Activated CD8-positive, alpha-beta T cell treated with anti-CD3 and anti-CD28 coated beads, Interleukin-2, amount 10 ng/mL, durations not matched to agents 7 days and 5 days (primary cell): ENCODE measurements around the gene CNTNAP5. TPM values are rescaled to one million over a fixed set of nuclear protein-coding genes. Genes with fewer than 3 reads are reported as not detected.

ENCODE experiments used
- ATAC-seq: fragments of 150-1000 bp; cut with Tn5 transposase; one replicate; pipeline ENCODE4 v1.10.0; 2021; ENCODE audit warnings: moderate library complexity
- CTCF ChIA-PET: fragments of 350-600 bp; sonication (Branson Sonifier 250); formaldehyde crosslinking; loops from one replicate; lab custom pipeline; 2021; ENCODE audit warnings: antibody characterized with exemption; lab: Charles Lee
- POLR2A ChIA-PET: fragments of 350-600 bp; sonication (Branson Sonifier 250); formaldehyde crosslinking; loops from one replicate; lab custom pipeline; 2021; ENCODE audit warnings: antibody characterized with exemption; lab: Charles Lee
- DNase-seq: peaks from one replicate; pipeline ENCODE4 v3.0.0-alpha.2; 2020
- H3K27ac Mint-ChIP-seq: one replicate; pipeline ENCODE4 v1.8.0; 2021; ENCODE audit warnings: mild to moderate bottlenecking, mixed read lengths
- H3K27me3 Mint-ChIP-seq: one replicate; pipeline ENCODE4 v1.8.0; 2021; ENCODE audit warnings: low read depth, mixed read lengths
- H3K36me3 Mint-ChIP-seq: one replicate; pipeline ENCODE4 v1.8.0; 2021; ENCODE audit warnings: low read depth, mixed read lengths
- H3K4me1 Mint-ChIP-seq: one replicate; pipeline ENCODE4 v1.8.0; 2021; ENCODE audit warnings: low read depth, mixed read lengths
- H3K4me3 Mint-ChIP-seq: one replicate; pipeline ENCODE4 v1.8.0; 2021; ENCODE audit warnings: mild to moderate bottlenecking, mixed read lengths
- H3K9me3 Mint-ChIP-seq: one replicate; pipeline ENCODE4 v1.8.0; 2022; ENCODE audit warnings: mixed read lengths; ENCODE audit not compliant: insufficient read depth
- total RNA-seq, 2 experiments: library from RNA; stranded (reverse); gene quantifications; one replicate each; pipeline ENCODE4 v1.2.3, GENCODE V29; 2021

CNTNAP5 gene
- total RNA-seq, 2 experiments from 2014 or later, result not detected

DNA sequence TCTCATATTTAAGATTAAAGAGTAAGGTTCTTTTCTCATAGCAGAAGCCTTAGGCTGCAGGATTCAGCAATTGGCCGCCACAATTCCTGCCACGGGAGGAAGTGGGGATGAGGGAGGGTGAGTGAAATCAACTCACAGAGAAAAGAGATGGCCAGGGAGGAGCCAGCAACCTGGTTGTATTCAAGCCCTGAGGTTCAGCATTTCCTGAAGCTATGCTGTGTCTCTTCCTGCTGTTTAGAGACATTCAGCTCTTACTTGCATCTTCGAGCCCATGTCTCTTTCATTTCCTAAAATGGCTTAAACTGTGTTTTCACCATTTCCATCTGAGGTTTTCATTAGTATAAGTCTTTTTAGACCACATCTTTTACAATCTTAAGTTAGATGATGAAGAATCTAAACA is 522.6 kb downstream of the CNTNAP5 start:
- Mint-ChIP-seq H3K4me1 (no peaks in the 10 kb centered on the region), H3K9me3 (no peaks in the 10 kb centered on the region), H3K27me3 (no peaks in the 10 kb centered on the region), H3K27ac (no peak overlapping the region), H3K4me3 (no peak overlapping the region), H3K36me3 (no peaks in the 10 kb centered on the region)
- ChIA-PET CTCF (no interaction called here), POLR2A (no interaction called here)
- ATAC-seq (no peak), DNase-seq (no peak)

DNA sequence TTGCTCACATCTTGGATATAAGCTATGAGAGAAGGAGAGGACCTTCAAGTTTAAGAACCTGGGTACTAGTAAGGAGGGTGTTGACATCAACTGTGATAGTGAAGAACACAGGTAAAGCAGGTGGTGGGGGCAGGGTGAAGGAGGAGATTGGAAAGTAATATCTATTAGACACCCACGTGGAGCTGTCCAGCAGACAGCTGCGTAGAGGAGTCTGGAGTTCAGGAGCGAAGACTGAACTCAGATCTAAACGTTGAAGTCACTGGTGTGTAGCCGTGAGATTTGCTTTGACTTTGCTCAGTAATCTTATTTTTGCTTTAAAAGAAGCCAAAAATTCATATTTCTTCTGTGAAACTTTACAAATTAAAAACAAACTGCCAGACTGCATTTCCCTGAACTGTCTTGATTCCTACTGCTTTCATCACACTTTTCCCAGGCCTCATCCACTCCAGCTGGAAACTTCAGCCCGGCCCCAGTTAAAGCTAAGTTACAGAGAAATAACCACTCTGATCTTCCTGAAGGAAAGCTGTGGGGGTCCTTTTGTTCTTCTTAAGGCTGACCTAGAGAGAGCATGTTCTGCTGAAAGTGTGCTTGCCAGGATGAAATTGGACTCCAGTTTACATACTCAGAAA is 533.3 kb downstream of the CNTNAP5 start:
- H3K4me3 Mint-ChIP-seq, result no peak overlapping the region
- ChIA-PET CTCF (no interaction called here), POLR2A (no interaction called here)
- no peaks in the 10 kb centered on the region for H3K27me3 Mint-ChIP-seq
- no peaks in the 10 kb centered on the region for H3K36me3 Mint-ChIP-seq
- H3K4me1 Mint-ChIP-seq, result no peaks in the 10 kb centered on the region
- DNase-seq, result no peak
- H3K27ac Mint-ChIP-seq, result no peak overlapping the region
- H3K9me3 Mint-ChIP-seq, result no peaks in the 10 kb centered on the region
- no peak for ATAC-seq

DNA sequence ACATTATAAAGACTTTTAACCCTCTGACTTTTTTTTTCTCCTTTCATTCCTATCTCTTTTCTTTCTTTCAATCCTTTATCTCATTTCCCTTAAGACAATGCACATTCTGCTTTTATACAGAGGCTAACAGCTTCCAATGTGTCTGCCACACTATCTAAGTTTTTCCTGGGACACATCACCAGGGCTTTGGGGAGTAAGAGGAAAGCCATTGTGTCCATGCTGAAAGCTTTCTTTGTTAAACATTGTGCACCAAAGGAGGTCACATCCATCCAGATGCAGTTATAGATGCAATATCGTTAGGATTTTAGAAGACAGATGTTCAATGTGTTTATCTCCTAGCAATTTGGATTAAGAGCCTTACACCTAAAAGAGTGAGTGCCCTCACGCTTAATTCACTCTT is 534.1 kb downstream of the CNTNAP5 start:
- no peaks in the 10 kb centered on the region for H3K9me3 Mint-ChIP-seq
- no peak overlapping the region for H3K27ac Mint-ChIP-seq
- H3K27me3 Mint-ChIP-seq, result no peaks in the 10 kb centered on the region
- H3K4me3 Mint-ChIP-seq, result no peak overlapping the region
- ATAC-seq, result no peak
- H3K36me3 Mint-ChIP-seq, result no peaks in the 10 kb centered on the region
- CTCF ChIA-PET, result no interaction called here
- POLR2A ChIA-PET, result no interaction called here
- no peak for DNase-seq
- H3K4me1 Mint-ChIP-seq, result no peaks in the 10 kb centered on the region

DNA sequence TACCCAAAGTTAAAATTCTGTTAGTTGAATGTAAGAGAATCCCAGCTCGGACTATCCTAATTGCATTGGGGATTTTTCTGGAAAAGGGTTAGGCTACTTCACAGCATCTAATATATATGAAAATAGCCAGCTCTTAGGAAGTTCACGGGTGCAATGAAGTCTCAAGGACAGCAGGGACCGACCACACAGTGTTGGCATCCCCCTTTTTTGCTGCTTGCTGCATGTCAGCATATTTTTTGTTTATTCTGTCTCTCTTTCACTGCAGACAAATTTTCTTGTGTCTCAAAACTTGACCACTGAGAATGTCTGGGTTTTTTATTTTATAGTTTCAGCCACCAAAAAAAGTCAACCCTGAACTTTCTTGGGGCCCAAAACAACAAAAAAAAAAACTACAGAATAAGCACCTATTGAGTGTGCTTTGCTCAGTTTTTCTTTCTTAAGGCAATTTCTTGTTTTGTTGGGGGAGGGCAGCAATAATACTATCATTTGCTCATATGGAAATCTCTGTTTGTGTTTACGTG is 535.6 kb downstream of the CNTNAP5 start:
- no peaks in the 10 kb centered on the region for H3K36me3 Mint-ChIP-seq
- H3K27me3 Mint-ChIP-seq, result no peaks in the 10 kb centered on the region
- ChIA-PET POLR2A (no interaction called here), CTCF (no interaction called here)
- H3K4me1 Mint-ChIP-seq, result no peaks in the 10 kb centered on the region
- H3K4me3 Mint-ChIP-seq, result no peak overlapping the region
- no peak for DNase-seq
- H3K27ac Mint-ChIP-seq, result no peak overlapping the region
- ATAC-seq, result no peak
- H3K9me3 Mint-ChIP-seq, result no peaks in the 10 kb centered on the region

DNA sequence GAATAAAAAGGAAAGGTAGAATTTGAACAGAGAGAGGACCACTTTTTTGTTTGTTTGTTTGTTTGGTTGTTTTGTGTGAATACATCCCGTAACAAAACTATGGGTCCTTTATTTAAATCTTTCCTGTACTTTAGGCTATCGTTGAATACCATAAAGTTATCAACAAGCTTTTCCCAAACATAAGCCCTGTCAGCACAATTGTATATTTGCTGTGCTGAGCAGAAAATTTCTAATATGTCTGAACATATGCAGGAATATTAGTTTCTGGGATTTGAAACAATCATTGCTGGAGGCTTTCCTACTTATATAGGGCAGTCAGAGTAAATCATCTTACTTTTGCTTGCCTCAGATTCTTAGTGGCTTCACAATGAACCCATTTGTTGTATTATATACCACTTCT is 536.4 kb downstream of the CNTNAP5 start:
- Mint-ChIP-seq H3K36me3 (no peaks in the 10 kb centered on the region), H3K27ac (no peak overlapping the region), H3K9me3 (no peaks in the 10 kb centered on the region), H3K4me1 (no peaks in the 10 kb centered on the region), H3K4me3 (no peak overlapping the region), H3K27me3 (no peaks in the 10 kb centered on the region)
- CTCF ChIA-PET, result no interaction called here
- ATAC-seq (no peak), DNase-seq (no peak)
- POLR2A ChIA-PET, result no interaction called here

DNA sequence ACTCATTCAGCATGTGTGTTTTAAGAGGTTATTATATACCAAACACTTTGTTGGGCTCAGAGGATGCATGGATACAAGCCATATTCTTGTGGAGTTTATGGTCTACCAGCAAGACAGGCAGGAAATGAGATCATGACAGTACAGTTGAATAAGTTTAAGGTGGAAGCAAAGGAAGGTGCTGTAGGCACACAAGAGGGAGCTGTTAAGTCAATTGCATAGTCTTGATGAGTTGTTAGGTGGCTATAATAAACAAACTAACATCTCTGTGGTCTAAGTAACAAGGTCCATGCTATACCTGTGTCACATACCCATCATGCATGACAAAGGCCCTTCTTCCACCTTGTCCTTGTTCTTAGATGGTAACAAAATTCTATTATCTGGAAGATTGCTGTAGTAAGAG is 538.3 kb downstream of the CNTNAP5 start:
- ATAC-seq (no peak), DNase-seq (no peak)
- Mint-ChIP-seq H3K4me3 (no peak overlapping the region), H3K9me3 (peaks cover 7% of the 10 kb centered on the region), H3K4me1 (no peaks in the 10 kb centered on the region), H3K27me3 (no peaks in the 10 kb centered on the region), H3K27ac (no peak overlapping the region), H3K36me3 (no peaks in the 10 kb centered on the region)
- ChIA-PET CTCF (no interaction called here), POLR2A (no interaction called here)

DNA sequence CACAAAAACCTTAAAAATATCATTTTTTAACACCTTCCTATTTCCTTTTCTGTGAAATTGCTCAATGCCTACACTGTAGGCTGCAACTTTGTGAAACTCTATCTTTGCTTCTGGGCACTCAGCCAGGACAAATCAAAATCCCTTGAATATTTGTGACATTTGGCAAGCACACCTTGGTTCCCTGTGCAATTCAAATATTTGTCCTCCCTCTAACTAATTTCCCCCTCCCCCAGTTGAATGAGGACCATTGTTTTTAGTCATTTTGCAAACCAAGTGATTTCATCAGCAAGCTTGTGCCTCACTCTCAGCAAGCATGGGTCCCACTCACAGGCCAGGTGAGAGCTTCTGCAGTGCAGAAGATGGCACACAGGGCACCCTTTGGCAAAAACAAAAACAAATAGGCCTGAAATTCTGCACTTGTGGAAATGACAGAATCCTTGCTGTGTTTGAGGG is 541.5 kb downstream of the CNTNAP5 start:
- Mint-ChIP-seq H3K36me3 (no peaks in the 10 kb centered on the region), H3K9me3 (peaks cover 7% of the 10 kb centered on the region), H3K4me1 (no peaks in the 10 kb centered on the region), H3K27ac (no peak overlapping the region), H3K4me3 (no peak overlapping the region), H3K27me3 (no peaks in the 10 kb centered on the region)
- CTCF ChIA-PET, result no interaction called here
- DNase-seq (no peak), ATAC-seq (no peak)
- POLR2A ChIA-PET, result no interaction called here

DNA sequence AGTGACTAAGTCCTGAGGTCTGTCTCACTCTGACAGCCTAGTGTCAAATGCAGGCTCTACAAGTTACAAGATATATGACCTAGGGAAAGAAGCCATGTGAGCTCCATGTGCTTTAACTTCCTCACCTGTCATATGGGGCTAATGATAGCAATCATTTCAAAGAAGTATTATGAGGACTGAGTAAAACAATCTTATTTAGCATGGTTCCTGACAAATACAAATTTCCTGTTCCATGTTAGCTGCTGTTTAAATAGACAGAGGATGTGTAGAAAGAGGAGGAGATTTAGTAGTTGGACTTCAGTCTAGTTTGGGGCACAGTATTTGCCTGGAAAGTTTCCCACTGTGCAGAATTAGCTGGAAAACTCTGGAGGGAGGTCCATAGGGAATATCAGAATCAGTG is 545.8 kb downstream of the CNTNAP5 start:
- H3K27ac Mint-ChIP-seq, result no peak overlapping the region
- H3K27me3 Mint-ChIP-seq, result no peaks in the 10 kb centered on the region
- ATAC-seq, result no peak
- no peaks in the 10 kb centered on the region for H3K36me3 Mint-ChIP-seq
- no peak overlapping the region for H3K4me3 Mint-ChIP-seq
- POLR2A ChIA-PET, result no interaction called here
- DNase-seq, result no peak
- H3K4me1 Mint-ChIP-seq, result no peaks in the 10 kb centered on the region
- CTCF ChIA-PET, result no interaction called here
- peaks cover 7% of the 10 kb centered on the region for H3K9me3 Mint-ChIP-seq

DNA sequence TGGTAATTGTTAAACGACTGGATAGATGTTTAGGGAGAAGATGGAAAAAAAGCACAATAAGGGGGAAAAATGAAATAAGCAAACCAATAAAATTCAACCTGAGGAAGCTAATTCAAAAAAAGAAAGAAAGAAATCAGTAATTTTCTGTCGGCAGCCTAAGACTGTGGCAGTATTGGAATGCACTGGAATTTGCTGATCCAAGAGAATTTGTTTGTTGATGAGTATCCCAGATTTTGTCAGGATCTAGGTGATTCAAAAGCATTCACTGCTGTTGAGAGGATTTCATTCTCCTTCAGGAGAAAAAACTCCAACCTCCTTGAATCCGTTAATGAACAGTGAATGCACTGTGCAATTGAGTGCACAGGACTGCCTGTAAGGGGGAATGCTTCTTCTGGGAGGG is 546.7 kb downstream of the CNTNAP5 start:
- H3K9me3 Mint-ChIP-seq, result peaks cover 7% of the 10 kb centered on the region
- no peaks in the 10 kb centered on the region for H3K4me1 Mint-ChIP-seq
- no peaks in the 10 kb centered on the region for H3K27me3 Mint-ChIP-seq
- ATAC-seq, result no peak
- no peaks in the 10 kb centered on the region for H3K36me3 Mint-ChIP-seq
- ChIA-PET CTCF (no interaction called here), POLR2A (no interaction called here)
- no peak overlapping the region for H3K27ac Mint-ChIP-seq
- DNase-seq, result no peak
- no peak overlapping the region for H3K4me3 Mint-ChIP-seq

DNA sequence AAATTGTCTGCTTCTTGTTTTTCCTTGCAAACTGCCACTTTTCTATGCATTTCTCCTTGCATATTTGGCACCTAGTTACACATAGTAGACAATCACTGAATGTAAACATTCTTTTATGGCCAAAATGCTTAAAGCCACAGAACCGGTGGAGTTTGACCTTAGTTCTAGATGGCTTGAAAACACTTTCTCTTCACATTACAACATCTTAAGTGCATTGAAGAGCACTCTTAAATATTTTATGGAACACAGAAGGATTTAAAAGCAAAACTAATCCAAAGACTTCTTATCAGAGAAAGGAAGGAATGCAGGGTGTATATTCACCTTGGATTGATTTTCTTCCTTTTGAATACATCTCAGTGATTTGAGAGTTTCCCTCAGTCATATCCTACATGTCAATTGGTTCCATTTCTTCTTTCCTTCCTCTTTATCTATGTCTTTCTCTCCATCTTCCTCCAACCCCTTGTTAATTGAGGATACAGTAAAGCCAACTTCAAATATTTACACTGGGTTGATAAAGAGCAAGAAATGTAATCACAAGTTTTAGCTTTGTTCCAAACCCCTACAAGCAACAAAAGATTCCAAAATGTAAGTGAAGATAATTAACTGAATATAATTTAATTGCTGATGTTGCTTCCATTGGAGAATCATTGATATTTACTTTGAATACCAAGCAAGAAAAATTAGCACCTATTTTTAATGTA is 548.0 kb downstream of the CNTNAP5 start:
- ChIA-PET CTCF (no interaction called here), POLR2A (no interaction called here)
- ATAC-seq, result no peak
- no peak overlapping the region for H3K4me3 Mint-ChIP-seq
- no peaks in the 10 kb centered on the region for H3K27me3 Mint-ChIP-seq
- DNase-seq, result no peak
- H3K27ac Mint-ChIP-seq, result no peak overlapping the region
- H3K4me1 Mint-ChIP-seq, result no peaks in the 10 kb centered on the region
- H3K36me3 Mint-ChIP-seq, result no peaks in the 10 kb centered on the region
- H3K9me3 Mint-ChIP-seq, result no peaks in the 10 kb centered on the region

DNA sequence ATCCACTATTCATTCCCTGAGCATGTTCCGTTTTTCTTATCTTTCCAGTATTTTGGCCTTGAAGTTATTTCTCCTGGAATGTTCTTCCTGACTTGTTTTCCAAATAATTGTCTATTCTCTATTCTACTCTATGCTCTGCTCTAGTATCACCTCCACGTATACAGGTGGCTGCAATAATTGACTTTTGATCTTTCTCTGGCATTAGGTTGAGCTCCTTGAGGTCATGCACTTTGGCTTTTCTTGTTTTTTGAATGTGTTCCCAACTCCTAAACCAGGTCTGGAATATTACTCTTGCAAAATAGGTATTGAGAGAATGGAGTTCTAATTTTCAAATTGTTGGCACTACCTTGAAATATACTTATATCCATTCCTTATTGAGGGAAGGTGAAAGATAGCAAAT is 550.4 kb downstream of the CNTNAP5 start:
- no peaks in the 10 kb centered on the region for H3K36me3 Mint-ChIP-seq
- ChIA-PET CTCF (no interaction called here), POLR2A (no interaction called here)
- H3K27ac Mint-ChIP-seq, result no peak overlapping the region
- DNase-seq, result no peak
- no peak overlapping the region for H3K4me3 Mint-ChIP-seq
- H3K9me3 Mint-ChIP-seq, result peaks cover 5% of the 10 kb centered on the region
- no peak for ATAC-seq
- no peaks in the 10 kb centered on the region for H3K4me1 Mint-ChIP-seq
- H3K27me3 Mint-ChIP-seq, result no peaks in the 10 kb centered on the region

DNA sequence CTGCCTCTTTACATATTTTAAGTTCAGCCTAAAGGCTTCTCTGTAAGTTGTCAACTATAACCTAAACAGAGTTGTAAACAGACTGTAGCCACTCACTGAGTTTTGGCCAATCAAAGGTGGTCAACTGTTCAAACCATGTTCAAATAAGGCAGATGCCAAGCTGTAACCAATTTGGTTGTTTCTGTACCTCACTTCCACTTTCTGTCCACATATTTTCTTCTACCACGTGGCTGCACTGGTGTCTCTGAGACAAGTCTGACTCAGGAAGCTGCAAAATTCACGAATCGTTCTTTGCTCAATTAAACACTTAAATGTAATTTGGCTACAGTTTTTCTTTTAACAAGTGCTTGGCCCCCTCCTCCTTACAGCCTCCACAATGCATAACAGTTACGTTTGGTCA is 555.2 kb downstream of the CNTNAP5 start:
- H3K9me3 Mint-ChIP-seq, result peaks cover 5% of the 10 kb centered on the region
- H3K27me3 Mint-ChIP-seq, result no peaks in the 10 kb centered on the region
- no peak for DNase-seq

More for the DNA sequence above, 555.2 kb downstream of the CNTNAP5 start:
- Mint-ChIP-seq H3K4me1 (no peaks in the 10 kb centered on the region), H3K36me3 (no peaks in the 10 kb centered on the region), H3K4me3 (no peak overlapping the region), H3K27ac (no peak overlapping the region)
- no peak for ATAC-seq
- ChIA-PET CTCF (no interaction called here), POLR2A (no interaction called here)
